Nephron (organoid): ENCODE measurements around the gene ENTHD1.

Source experiments
- H3K27ac Mint-ChIP-seq, 3 experiments: 2 replicates each; pipeline ENCODE4 v1.8.0; 2020; ENCODE audit warnings: mixed read lengths in 3 of 3, mild to moderate bottlenecking in 2 of 3, moderate library complexity in 1 of 3
- H3K27me3 Mint-ChIP-seq: 2 replicates; pipeline ENCODE4 v1.8.0; 2021; ENCODE audit warnings: low read depth, mild to moderate bottlenecking, moderate library complexity, mixed read lengths
- H3K36me3 Mint-ChIP-seq: 2 replicates; pipeline ENCODE4 v1.8.0; 2020; ENCODE audit warnings: low read depth, mixed read lengths
- H3K4me1 Mint-ChIP-seq: 2 replicates; pipeline ENCODE4 v1.8.0; 2020; ENCODE audit warnings: mixed read lengths
- H3K4me3 Mint-ChIP-seq, 3 experiments: 2 replicates each; pipeline ENCODE4 v1.8.0; 2020; ENCODE audit warnings: mild to moderate bottlenecking in 3 of 3, mixed read lengths in 3 of 3, moderate library complexity in 2 of 3
- H3K9me3 Mint-ChIP-seq: 2 replicates; pipeline ENCODE4 v1.8.0; 2020; ENCODE audit warnings: mixed read lengths
- CTCF ChIP-seq, 3 experiments: fragments of 200-600 bp; sonication (generic); IDR thresholded peaks; one replicate each; pipeline ENCODE4 v1.5.0; 2021; ENCODE audit warnings: antibody characterized with exemption in 3 of 3; ENCODE audit not compliant: unreplicated experiment in 3 of 3

The ENTHD1 gene

GRCh38 chr22:39771486-39771885, 122.1 kb downstream of the ENTHD1 start:
- no peaks in the 10 kb centered on the region for H3K36me3 Mint-ChIP-seq
- H3K4me1 Mint-ChIP-seq, result peaks cover 3% of the 10 kb centered on the region
- H3K27ac Mint-ChIP-seq, result no peak overlapping the region
- TF ChIP-seq CTCF (IDR thresholded peaks at IDR 0.05; ENCODE audit: unreplicated experiment in 3 of 3), result no peak
- H3K4me3 Mint-ChIP-seq, result no peak overlapping the region
- H3K9me3 Mint-ChIP-seq, result peaks cover 8% of the 10 kb centered on the region
- H3K27me3 Mint-ChIP-seq, result peaks cover 3% of the 10 kb centered on the region

GRCh38 chr22:39765661-39766060, 127.9 kb downstream of the ENTHD1 start:
- no peak for TF ChIP-seq CTCF (IDR thresholded peaks at IDR 0.05; ENCODE audit: unreplicated experiment in 3 of 3)
- Mint-ChIP-seq H3K4me1 (no peaks in the 10 kb centered on the region), H3K27ac (no peak overlapping the region), H3K9me3 (peaks cover 10% of the 10 kb centered on the region), H3K27me3 (peaks cover 3% of the 10 kb centered on the region), H3K36me3 (no peaks in the 10 kb centered on the region), H3K4me3 (no peak overlapping the region)

- Mint-ChIP-seq H3K27me3 (peaks cover 3% of the 10 kb centered on the region), H3K9me3 (peaks cover 10% of the 10 kb centered on the region), H3K27ac (no peak overlapping the region), H3K4me1 (no peaks in the 10 kb centered on the region), H3K36me3 (no peaks in the 10 kb centered on the region), H3K4me3 (no peak overlapping the region)
- TF ChIP-seq CTCF (IDR thresholded peaks at IDR 0.05; ENCODE audit: unreplicated experiment in 3 of 3), result no peak
Measured at GRCh38 chr22:39765046-39765445, 128.5 kb downstream of the ENTHD1 start.

GRCh38 chr22:39763276-39763675, 130.3 kb downstream of the ENTHD1 start:
- no peak overlapping the region for H3K27ac Mint-ChIP-seq
- H3K36me3 Mint-ChIP-seq, result no peaks in the 10 kb centered on the region
- no peaks in the 10 kb centered on the region for H3K4me1 Mint-ChIP-seq

GRCh38 chr22:39750759-39751158, 142.8 kb downstream of the ENTHD1 start:
- H3K27ac Mint-ChIP-seq, result no peak overlapping the region
- no peaks in the 10 kb centered on the region for H3K9me3 Mint-ChIP-seq
- H3K36me3 Mint-ChIP-seq, result no peaks in the 10 kb centered on the region
- H3K27me3 Mint-ChIP-seq, result peaks cover 8% of the 10 kb centered on the region
- H3K4me1 Mint-ChIP-seq, result no peaks in the 10 kb centered on the region
- no peak overlapping the region for H3K4me3 Mint-ChIP-seq
- no peak for TF ChIP-seq CTCF (IDR thresholded peaks at IDR 0.05; ENCODE audit: unreplicated experiment in 3 of 3)

More at GRCh38 chr22:39763276-39763675, 130.3 kb downstream of the ENTHD1 start:
- Mint-ChIP-seq H3K4me3 (no peak overlapping the region), H3K9me3 (peaks cover 5% of the 10 kb centered on the region), H3K27me3 (no peaks in the 10 kb centered on the region)
- TF ChIP-seq CTCF (IDR thresholded peaks at IDR 0.05; ENCODE audit: unreplicated experiment in 3 of 3), result no peak

- peaks cover 7% of the 10 kb centered on the region for H3K27me3 Mint-ChIP-seq
- peaks cover 10% of the 10 kb centered on the region for H3K4me1 Mint-ChIP-seq
- H3K4me3 Mint-ChIP-seq, result no peak overlapping the region
- H3K36me3 Mint-ChIP-seq, result no peaks in the 10 kb centered on the region
- no peaks in the 10 kb centered on the region for H3K9me3 Mint-ChIP-seq
- TF ChIP-seq CTCF (IDR thresholded peaks at IDR 0.05; ENCODE audit: unreplicated experiment in 3 of 3), result no peak
- no peak overlapping the region for H3K27ac Mint-ChIP-seq
Measured at GRCh38 chr22:39748877-39749276, 144.7 kb downstream of the ENTHD1 start.
